ENCODE measurements around the gene RMI2.

GRCh38 chr16:11307639-11308492 lies 37.4 kb upstream of the RMI2 start:
- TF ChIP-seq CTCF (conservative IDR thresholded peaks at IDR 0.05 in 1 of 2, IDR thresholded peaks at IDR 0.05 in 1 of 2; ENCODE audit: extremely low read depth in 1 of 2, insufficient read depth in 1 of 2, low read depth in 1 of 2, low read length in 2 of 2) = no peak
- TF ChIP-seq EZH2 (IDR thresholded peaks at IDR 0.05; ENCODE audit: borderline replicate concordance, low read length) = no peak
